GM12892 (cell line): ENCODE results near the gene HDAC8.

Experiments used
- POLR2A ChIP-seq: IDR thresholded peaks from 2 replicates; pipeline ENCODE4 v1.6.1; 2011; ENCODE audit warnings: low read depth, low read length, control low read depth
- TAF1 ChIP-seq: IDR thresholded peaks from 2 replicates; pipeline ENCODE4 v1.6.1; 2011; ENCODE audit warnings: low read depth, mild to moderate bottlenecking, control low read depth, low read length, borderline replicate concordance

GRCh38 chrX:72568406-72569092, 4.1 kb downstream of the HDAC8 start:
- TF ChIP-seq TAF1 (no peak), POLR2A (no peak)
